Smooth muscle cell (in vitro differentiated cells): Measurements from ENCODE around the gene ZNF585A. TPM values are rescaled to one million over a fixed set of nuclear protein-coding genes. Genes with fewer than 3 reads are reported as not detected.

ENCODE experiments used
- DNase-seq: peaks from one replicate; lab custom pipeline; 2025; ENCODE audit not compliant: unreplicated experiment; lab: John Stamatoyannopoulos, UW
- H2AFZ ChIP-seq: fragments of 200-600 bp; sonication (generic); 2 replicates; pipeline ENCODE4 v1.6.0; 2016; ENCODE audit warnings: antibody characterized with exemption, low read depth, mild to moderate bottlenecking
- H3F3A ChIP-seq: fragments of 200-600 bp; sonication (generic); 2 replicates; pipeline ENCODE4 v1.6.0; 2017; ENCODE audit warnings: antibody characterized with exemption, low read depth
- H3K27ac ChIP-seq: fragments of 200-600 bp; sonication (generic); 2 replicates; pipeline ENCODE4 v1.5.1; 2016; ENCODE audit warnings: low read depth, mild to moderate bottlenecking
- H3K27me3 ChIP-seq: fragments of 200-600 bp; sonication (generic); 2 replicates; pipeline ENCODE4 v1.6.1; 2016; ENCODE audit warnings: low read depth, mild to moderate bottlenecking
- H3K36me3 ChIP-seq: fragments of 200-600 bp; sonication (generic); 2 replicates; pipeline ENCODE4 v1.5.1; 2016; ENCODE audit warnings: low read depth
- H3K4me1 ChIP-seq: fragments of 200-600 bp; sonication (generic); 2 replicates; pipeline ENCODE4 v1.5.1; 2016; ENCODE audit warnings: low read depth
- H3K4me2 ChIP-seq: fragments of 200-600 bp; sonication (generic); 2 replicates; pipeline ENCODE4 v1.6.0; 2016; ENCODE audit warnings: mild to moderate bottlenecking
- H3K4me3 ChIP-seq: fragments of 200-600 bp; sonication (generic); 2 replicates; pipeline ENCODE4 v1.5.1; 2016; ENCODE audit warnings: mild to moderate bottlenecking
- H3K79me2 ChIP-seq: fragments of 200-600 bp; sonication (generic); 2 replicates; pipeline ENCODE4 v1.6.0; 2016; ENCODE audit warnings: low read depth, mild to moderate bottlenecking
- H3K9ac ChIP-seq: fragments of 200-600 bp; sonication (generic); 2 replicates; pipeline ENCODE4 v1.6.0; 2016; ENCODE audit warnings: low read depth
- H3K9me3 ChIP-seq: fragments of 200-600 bp; sonication (generic); replicated peaks from 2 replicates; pipeline ENCODE4 v1.5.1; 2016; ENCODE audit warnings: low read depth
- H4K20me1 ChIP-seq: fragments of 200-600 bp; sonication (generic); 2 replicates; pipeline ENCODE4 v1.6.0; 2016; ENCODE audit warnings: low read depth
- WGBS: methylation state at CpG from one replicate; pipeline ENCODE4 v1.1.7; 2016; ENCODE audit warnings: low lambda C conversion rate; 5-methylcytosine and 5-hydroxymethylcytosine counted together
- polyA plus RNA-seq: library from polyadenylated mRNA; unstranded; fragments of >200 nt; fragmentation: Nextera tagmentation; extraction: Ambion mirVana; gene quantifications from 2 replicates; pipeline ENCODE4 v1.2.1, GENCODE V29; 2016
- total RNA-seq: library from RNA; depleted of rRNA; stranded (reverse); fragments of >200 nt; gene quantifications from 2 replicates; pipeline ENCODE4 v1.2.3, GENCODE V29; 2014
- TF ChIP-seq, protein P1 (sequence below): fragments of 200-600 bp; sonication (generic); IDR thresholded peaks from 2 replicates; pipeline ENCODE4 v1.5.1; 2017; ENCODE audit warnings: borderline replicate concordance, mild to moderate bottlenecking, antibody characterized with exemption; ENCODE audit not compliant: insufficient read depth, poor library complexity, severe bottlenecking

Gene ZNF585A
- total and polyA plus RNA-seq, 2 experiments from 2014 or later, result 7.6 to 17.4 TPM

DNA sequence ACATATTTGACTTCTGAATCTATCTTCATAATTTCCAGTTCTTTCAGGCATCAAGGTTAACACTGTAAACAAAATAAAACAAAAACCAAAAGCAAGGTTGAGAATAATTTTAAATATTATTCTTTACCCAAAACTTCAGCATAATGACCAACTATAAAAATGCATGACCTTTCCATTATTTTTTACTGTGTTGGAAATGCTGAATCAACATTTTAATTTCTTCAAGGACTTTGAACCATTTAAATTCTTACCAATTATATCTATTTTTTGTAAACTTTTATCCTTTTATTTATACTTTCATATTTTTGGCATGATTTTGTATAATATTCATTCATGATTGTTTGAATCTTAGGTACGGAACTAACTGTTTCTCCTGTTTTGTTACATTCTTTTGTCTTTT, 6.9 kb downstream of the ZNF585A start:
- no peaks in the 10 kb centered on the region for H3K79me2 ChIP-seq
- H3F3A ChIP-seq, result no peaks in the 10 kb centered on the region
- TF ChIP-seq, protein P1, sequence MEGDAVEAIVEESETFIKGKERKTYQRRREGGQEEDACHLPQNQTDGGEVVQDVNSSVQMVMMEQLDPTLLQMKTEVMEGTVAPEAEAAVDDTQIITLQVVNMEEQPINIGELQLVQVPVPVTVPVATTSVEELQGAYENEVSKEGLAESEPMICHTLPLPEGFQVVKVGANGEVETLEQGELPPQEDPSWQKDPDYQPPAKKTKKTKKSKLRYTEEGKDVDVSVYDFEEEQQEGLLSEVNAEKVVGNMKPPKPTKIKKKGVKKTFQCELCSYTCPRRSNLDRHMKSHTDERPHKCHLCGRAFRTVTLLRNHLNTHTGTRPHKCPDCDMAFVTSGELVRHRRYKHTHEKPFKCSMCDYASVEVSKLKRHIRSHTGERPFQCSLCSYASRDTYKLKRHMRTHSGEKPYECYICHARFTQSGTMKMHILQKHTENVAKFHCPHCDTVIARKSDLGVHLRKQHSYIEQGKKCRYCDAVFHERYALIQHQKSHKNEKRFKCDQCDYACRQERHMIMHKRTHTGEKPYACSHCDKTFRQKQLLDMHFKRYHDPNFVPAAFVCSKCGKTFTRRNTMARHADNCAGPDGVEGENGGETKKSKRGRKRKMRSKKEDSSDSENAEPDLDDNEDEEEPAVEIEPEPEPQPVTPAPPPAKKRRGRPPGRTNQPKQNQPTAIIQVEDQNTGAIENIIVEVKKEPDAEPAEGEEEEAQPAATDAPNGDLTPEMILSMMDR, result no peak
- H2AFZ ChIP-seq, result no peak overlapping the region
- H3K27me3 ChIP-seq, result no peaks in the 10 kb centered on the region
- no peak overlapping the region for H3K27ac ChIP-seq
- DNase-seq, result no peak
- H4K20me1 ChIP-seq, result no peaks in the 10 kb centered on the region
- peaks cover 11% of the 10 kb centered on the region for H3K9me3 ChIP-seq
- no peak overlapping the region for H3K4me3 ChIP-seq
- 97% methylated on average over 1 of the region's 1 CpG for WGBS
- no peak overlapping the region for H3K4me2 ChIP-seq
- no peak overlapping the region for H3K9ac ChIP-seq
- H3K4me1 ChIP-seq, result no peaks in the 10 kb centered on the region
- H3K36me3 ChIP-seq, result peaks cover 77% of the 10 kb centered on the region

GRCh38 chr19:37160153-37160552, 12.3 kb downstream of the ZNF585A start:
- no peaks in the 10 kb centered on the region for H4K20me1 ChIP-seq
- H3K9me3 ChIP-seq, result peaks cover 57% of the 10 kb centered on the region
- H3K79me2 ChIP-seq, result no peaks in the 10 kb centered on the region
- H2AFZ ChIP-seq, result no peak overlapping the region
- no peak overlapping the region for H3K9ac ChIP-seq
- 100% methylated on average over 1 of the region's 1 CpG for WGBS
- no peak overlapping the region for H3K4me3 ChIP-seq
- H3K4me1 ChIP-seq, result no peaks in the 10 kb centered on the region
- no peaks in the 10 kb centered on the region for H3F3A ChIP-seq
- H3K4me2 ChIP-seq, result no peak overlapping the region
- peaks cover 72% of the 10 kb centered on the region for H3K36me3 ChIP-seq
- TF ChIP-seq, protein P1, result no peak
- no peak for DNase-seq
- no peak overlapping the region for H3K27ac ChIP-seq
- no peaks in the 10 kb centered on the region for H3K27me3 ChIP-seq

- Histone ChIP-seq H3K9ac (no peak overlapping the region), H2AFZ (no peak overlapping the region), H3K4me1 (no peaks in the 10 kb centered on the region), H3K4me3 (no peak overlapping the region), H4K20me1 (no peaks in the 10 kb centered on the region), H3K79me2 (no peaks in the 10 kb centered on the region), H3K9me3 (peaks cover 39% of the 10 kb centered on the region), H3K4me2 (no peak overlapping the region), H3F3A (no peaks in the 10 kb centered on the region), H3K27me3 (no peaks in the 10 kb centered on the region), H3K27ac (no peak overlapping the region), H3K36me3 (peaks cover 37% of the 10 kb centered on the region)
- no peak for DNase-seq
- 93% methylated on average over 3 of the region's 3 CpGs for WGBS
- TF ChIP-seq, protein P1, result no peak
These were observed 24.3 kb downstream of the ZNF585A start for GRCh38 chr19:37148214-37148613.

- DNase-seq, result no peak
- H3K79me2 ChIP-seq, result no peaks in the 10 kb centered on the region
- H3K27ac ChIP-seq, result no peak overlapping the region
- no peaks in the 10 kb centered on the region for H3F3A ChIP-seq
- H4K20me1 ChIP-seq, result no peaks in the 10 kb centered on the region
- no peak overlapping the region for H3K4me2 ChIP-seq
- H3K4me3 ChIP-seq, result no peak overlapping the region
- no peaks in the 10 kb centered on the region for H3K4me1 ChIP-seq
- no peak overlapping the region for H3K9ac ChIP-seq
- H3K27me3 ChIP-seq, result no peaks in the 10 kb centered on the region
- WGBS, result 0% methylated on average over 1 of the region's 1 CpG
- no peaks in the 10 kb centered on the region for H3K36me3 ChIP-seq
- no peak overlapping the region for H2AFZ ChIP-seq
- H3K9me3 ChIP-seq, result peaks cover 52% of the 10 kb centered on the region
- TF ChIP-seq, protein P1, result no peak
These were observed 36.4 kb downstream of the ZNF585A start for GRCh38 chr19:37136111-37136510.
